Activated naive CD4-positive, alpha-beta T cell treated with anti-CD3 and anti-CD28 coated beads, Interleukin-2, amount 10 ng/mL, durations not matched to agents 7 days and 5 days (primary cell): ENCODE results near the gene GATA2.
A peak's percentile ranks its signal among the peaks of the same experiment; 100 is the strongest.

Experiments
- CTCF ChIA-PET: fragments of 350-600 bp; sonication (Branson Sonifier 250); formaldehyde crosslinking; loops from one replicate; lab custom pipeline; 2021; ENCODE audit warnings: antibody characterized with exemption; lab: Charles Lee
- DNase-seq: peaks from one replicate; pipeline ENCODE4 v3.0.0-alpha.2; 2020
- H3K27ac Mint-ChIP-seq: one replicate; pipeline ENCODE4 v1.8.0; 2021; ENCODE audit warnings: mild to moderate bottlenecking, moderate library complexity, mixed read lengths
- H3K27me3 Mint-ChIP-seq: one replicate; pipeline ENCODE4 v1.8.0; 2021; ENCODE audit warnings: mild to moderate bottlenecking, mixed read lengths
- H3K36me3 Mint-ChIP-seq: one replicate; pipeline ENCODE4 v1.8.0; 2021; ENCODE audit warnings: mixed read lengths
- H3K4me1 Mint-ChIP-seq: one replicate; pipeline ENCODE4 v1.8.0; 2021; ENCODE audit warnings: mixed read lengths
- H3K4me3 Mint-ChIP-seq: one replicate; pipeline ENCODE4 v1.8.0; 2021; ENCODE audit warnings: mild to moderate bottlenecking, moderate library complexity, mixed read lengths
- H3K9me3 Mint-ChIP-seq: one replicate; pipeline ENCODE4 v1.8.0; 2021; ENCODE audit warnings: mixed read lengths

Gene GATA2

DNA sequence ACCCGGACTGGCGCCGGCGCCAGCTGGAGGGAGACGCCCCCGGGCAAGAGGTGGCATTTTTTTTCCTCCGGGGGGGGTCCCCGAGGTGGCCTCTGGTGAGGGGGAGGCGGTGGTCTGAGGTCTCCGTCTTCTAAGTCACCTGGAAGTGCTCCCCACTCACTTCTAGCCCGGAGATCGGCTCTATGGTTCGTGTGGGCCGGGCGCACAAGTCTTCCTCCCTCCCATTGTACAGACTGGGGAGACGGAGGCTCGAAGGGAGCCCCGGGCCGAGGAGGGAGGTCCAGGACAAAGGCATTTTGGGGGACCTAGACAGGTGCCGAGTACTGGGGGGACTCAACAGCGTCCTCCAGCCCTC, 4.4 kb downstream of the GATA2 start:
- Mint-ChIP-seq H3K4me1 (peaks cover 25% of the 10 kb centered on the region), H3K4me3 (peak overlapping the region; percentile 43), H3K36me3 (no peaks in the 10 kb centered on the region), H3K27ac (no peak overlapping the region), H3K27me3 (peaks cover 100% of the 10 kb centered on the region), H3K9me3 (no peaks in the 10 kb centered on the region)
- DNase-seq: no peak
- CTCF ChIA-PET: no interaction called here

DNA sequence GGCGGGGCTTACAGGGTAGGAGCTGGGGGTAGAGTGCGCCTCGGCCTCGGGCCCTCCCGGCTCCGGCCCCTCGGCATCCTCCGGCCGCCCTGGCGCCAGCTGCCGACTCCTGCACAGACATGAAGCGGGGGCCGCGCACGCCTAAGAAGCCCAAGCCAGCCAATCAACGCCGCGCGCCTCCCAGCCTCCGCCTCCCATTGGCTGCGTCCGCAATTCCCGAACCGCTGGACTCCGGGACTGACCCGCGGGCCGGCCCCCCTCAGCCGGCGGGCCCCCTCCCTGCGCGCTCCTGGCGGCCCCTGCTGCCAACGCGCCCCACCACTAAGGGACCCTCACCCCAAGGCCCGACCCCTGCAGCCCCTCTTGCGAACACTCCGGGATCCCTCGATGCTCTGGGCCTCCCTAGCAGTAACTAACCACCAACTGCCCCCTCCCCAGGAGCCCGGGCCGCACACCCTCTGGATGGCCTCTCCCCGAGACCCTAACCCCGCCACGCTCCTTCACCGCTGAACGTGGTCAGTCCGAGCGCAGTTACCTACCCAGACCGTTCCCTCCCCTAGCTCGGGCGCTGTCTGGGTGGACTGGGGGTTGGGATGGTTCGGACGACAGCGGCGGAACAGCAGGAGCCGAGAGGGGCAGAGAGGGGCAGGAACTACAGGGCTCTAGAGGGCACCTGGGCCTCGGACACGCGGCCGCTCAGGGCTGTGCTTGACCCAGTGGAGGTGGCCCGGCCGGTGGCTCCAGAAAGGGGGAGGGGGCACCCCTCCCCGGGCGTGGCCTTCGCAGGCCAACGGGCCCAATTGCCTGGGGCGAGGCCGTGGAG, 5.0 kb downstream of the GATA2 start:
- peak; percentile 42 for DNase-seq
- Mint-ChIP-seq H3K9me3 (no peaks in the 10 kb centered on the region), H3K4me1 (peaks cover 28% of the 10 kb centered on the region), H3K27ac (no peak overlapping the region), H3K4me3 (no peak overlapping the region), H3K27me3 (peaks cover 100% of the 10 kb centered on the region), H3K36me3 (no peaks in the 10 kb centered on the region)
- CTCF ChIA-PET: interaction anchor here (0.7 kb wide), 1 partner anchor 38 kb away, joined by 3 read pairs; no protein-coding TSS in a partner anchor

GRCh38 chr3:128487538-128487812, 5.5 kb downstream of the GATA2 start:
- CTCF ChIA-PET: interaction anchor here (0.7 kb wide), 1 partner anchor 38 kb away, joined by 3 read pairs; no protein-coding TSS in a partner anchor
- DNase-seq: no peak
- Mint-ChIP-seq H3K27me3 (peaks cover 100% of the 10 kb centered on the region), H3K9me3 (no peaks in the 10 kb centered on the region), H3K4me1 (peaks cover 30% of the 10 kb centered on the region), H3K4me3 (peak overlapping the region; percentile 63), H3K36me3 (no peaks in the 10 kb centered on the region), H3K27ac (no peak overlapping the region)

DNA sequence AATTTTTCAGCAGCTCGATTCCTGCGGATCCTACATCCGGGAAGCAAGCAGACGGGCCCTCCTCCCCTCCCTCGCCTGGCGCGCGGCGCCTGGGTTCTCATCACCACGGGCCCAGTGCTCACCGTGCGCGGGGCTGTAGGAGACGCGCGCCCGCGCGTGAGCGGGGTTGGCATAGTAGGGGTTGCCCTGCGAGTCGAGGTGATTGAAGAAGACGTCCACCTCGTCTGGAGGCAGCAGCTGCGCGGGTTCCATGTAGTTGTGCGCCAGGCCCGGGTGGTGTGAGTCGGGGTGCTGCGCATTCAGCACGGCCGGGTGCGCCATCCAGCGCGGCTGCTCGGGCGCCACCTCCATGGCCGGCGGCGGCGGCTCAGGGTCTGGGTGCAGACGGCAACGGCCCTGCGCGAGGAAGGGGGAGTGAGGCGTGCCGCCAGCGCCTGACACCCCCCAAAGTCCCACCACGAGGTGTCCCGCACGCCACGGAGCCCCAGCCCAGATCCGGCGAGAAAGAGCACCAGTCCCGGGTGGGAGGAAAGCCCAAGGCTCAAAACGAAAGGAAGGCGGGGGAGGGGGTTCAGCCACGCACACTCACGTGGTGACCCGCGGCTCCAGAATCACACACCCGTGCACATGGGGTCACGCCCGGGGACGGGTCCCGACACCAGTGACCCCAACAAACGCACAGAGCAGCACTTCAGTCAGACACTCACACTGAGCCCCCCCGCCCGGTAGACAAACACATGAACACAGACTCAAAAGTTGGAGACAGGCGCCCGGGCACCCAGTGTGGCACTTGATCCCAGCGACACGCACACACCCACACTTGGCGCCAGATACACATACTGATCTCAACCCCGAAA, 6.1 kb downstream of the GATA2 start:
- peak; percentile 47 for DNase-seq
- Mint-ChIP-seq H3K4me1 (peaks cover 28% of the 10 kb centered on the region), H3K27ac (no peak overlapping the region), H3K36me3 (no peaks in the 10 kb centered on the region), H3K27me3 (peaks cover 100% of the 10 kb centered on the region), H3K4me3 (peak overlapping the region; percentile 63), H3K9me3 (no peaks in the 10 kb centered on the region)
- CTCF ChIA-PET: interaction anchor here (1.4 kb wide), 1 partner anchor 61 kb away, joined by 4 read pairs; no protein-coding TSS in a partner anchor

GRCh38 chr3:128486205-128486628, 6.8 kb downstream of the GATA2 start:
- DNase-seq: no peak
- no peaks in the 10 kb centered on the region for H3K9me3 Mint-ChIP-seq
- CTCF ChIA-PET: interaction anchor here (1.4 kb wide), 1 partner anchor 60 kb away, joined by 4 read pairs; no protein-coding TSS in a partner anchor
- no peaks in the 10 kb centered on the region for H3K36me3 Mint-ChIP-seq
- peak overlapping the region; percentile 63 for H3K4me3 Mint-ChIP-seq
- peaks cover 26% of the 10 kb centered on the region for H3K4me1 Mint-ChIP-seq
- H3K27me3 Mint-ChIP-seq: peaks cover 100% of the 10 kb centered on the region
- no peak overlapping the region for H3K27ac Mint-ChIP-seq

DNA sequence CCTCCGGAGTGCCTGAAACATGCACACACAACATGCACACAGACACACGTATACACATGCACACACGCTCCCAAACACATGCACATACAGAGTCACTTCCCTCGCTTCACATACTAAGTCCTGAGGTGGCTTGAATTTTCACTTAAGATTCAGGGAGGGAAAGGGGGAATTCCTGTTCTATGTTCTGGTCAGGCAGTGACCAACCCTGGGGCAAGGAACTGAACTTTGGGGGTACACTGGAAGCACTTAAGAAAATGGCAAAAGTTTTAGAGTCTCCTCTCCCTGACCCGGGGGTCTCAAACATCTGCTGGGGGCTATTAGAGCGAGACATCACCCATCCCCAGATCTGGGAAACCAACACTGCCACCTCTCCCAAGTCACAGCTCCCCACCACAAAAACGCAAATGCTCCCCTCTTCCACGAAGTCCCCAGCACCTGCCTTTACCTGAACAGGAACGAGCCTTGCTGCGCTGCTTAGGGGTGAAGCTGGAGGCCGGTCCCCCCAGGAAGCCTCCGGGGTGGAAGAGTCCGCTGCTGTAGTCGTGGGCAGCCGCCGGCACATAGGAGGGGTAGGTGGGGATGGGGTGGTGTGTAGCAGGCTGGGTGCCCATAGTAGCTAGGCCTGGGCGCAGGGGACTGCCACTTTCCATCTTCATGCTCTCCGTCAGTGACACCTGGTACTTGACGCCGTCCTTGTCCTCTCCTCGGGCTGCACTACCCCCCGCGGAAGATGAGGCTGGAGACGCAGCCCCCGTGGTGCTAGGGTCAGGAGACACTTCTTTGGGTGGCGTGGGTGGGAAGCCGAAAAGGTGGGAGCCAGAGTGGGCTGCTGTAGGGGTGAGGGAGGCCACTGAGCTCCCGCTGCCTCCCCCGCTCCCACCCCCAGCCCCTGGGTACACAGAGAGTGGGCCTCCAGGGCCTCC, 7.5 kb downstream of the GATA2 start:
- CTCF ChIA-PET: interaction anchor here (1.4 kb wide), 1 partner anchor 60 kb away, joined by 4 read pairs; no protein-coding TSS in a partner anchor
- peaks cover 100% of the 10 kb centered on the region for H3K27me3 Mint-ChIP-seq
- no peaks in the 10 kb centered on the region for H3K36me3 Mint-ChIP-seq
- no peak overlapping the region for H3K27ac Mint-ChIP-seq
- no peak for DNase-seq
- peaks cover 26% of the 10 kb centered on the region for H3K4me1 Mint-ChIP-seq
- H3K4me3 Mint-ChIP-seq: no peak overlapping the region
- no peaks in the 10 kb centered on the region for H3K9me3 Mint-ChIP-seq

DNA sequence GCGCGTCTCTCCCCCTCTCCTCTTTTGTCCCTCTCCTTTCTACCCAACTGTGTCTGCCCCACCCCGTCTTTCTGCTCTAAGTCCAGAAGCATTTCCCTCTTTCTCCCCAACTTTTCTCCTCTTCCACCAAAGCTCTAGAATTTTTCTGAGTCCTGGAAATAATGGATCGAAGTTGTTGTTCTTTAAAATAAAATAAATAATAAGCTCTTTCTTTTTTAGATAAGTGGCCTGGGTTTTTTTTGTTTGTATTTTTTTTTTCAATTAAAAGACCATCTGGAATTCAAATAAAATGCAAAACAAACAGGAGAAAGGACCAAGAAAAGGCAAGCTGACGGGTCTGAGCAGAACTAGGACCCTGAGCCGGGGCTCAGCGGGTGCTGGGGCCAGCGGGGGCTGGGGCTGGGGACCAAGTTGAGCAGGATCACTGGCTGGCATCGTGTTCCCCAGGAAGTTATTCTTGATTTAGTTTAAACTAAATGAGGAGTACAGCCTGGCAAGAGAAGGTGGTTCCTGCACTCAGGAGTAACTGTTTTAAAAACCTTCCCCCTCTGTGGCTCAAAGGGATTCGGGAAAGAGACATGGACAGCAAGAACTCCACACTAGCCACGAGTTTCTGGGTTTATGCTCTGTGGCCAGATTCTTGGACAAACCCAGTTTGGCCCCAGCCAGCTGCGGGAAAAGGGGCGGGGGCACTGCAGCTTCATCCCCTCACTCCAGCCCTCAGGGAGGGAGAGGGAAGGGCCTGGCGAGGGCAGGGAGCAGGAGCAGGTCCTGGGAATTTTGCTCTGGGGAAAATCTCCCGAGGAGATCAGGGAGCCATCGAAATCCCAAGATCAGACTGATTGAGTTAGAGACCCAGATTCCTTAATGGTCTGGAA, 8.4 kb downstream of the GATA2 start:
- DNase-seq: no peak
- Mint-ChIP-seq H3K27me3 (peaks cover 100% of the 10 kb centered on the region), H3K4me3 (no peak overlapping the region), H3K36me3 (no peaks in the 10 kb centered on the region), H3K27ac (no peak overlapping the region), H3K9me3 (no peaks in the 10 kb centered on the region), H3K4me1 (peaks cover 24% of the 10 kb centered on the region)
- CTCF ChIA-PET: interaction anchor here (0.9 to 2.2 kb wide), 3 partner anchors 12 to 125 kb away, joined by 3 to 15 read pairs (median 7); no protein-coding TSS in a partner anchor

DNA sequence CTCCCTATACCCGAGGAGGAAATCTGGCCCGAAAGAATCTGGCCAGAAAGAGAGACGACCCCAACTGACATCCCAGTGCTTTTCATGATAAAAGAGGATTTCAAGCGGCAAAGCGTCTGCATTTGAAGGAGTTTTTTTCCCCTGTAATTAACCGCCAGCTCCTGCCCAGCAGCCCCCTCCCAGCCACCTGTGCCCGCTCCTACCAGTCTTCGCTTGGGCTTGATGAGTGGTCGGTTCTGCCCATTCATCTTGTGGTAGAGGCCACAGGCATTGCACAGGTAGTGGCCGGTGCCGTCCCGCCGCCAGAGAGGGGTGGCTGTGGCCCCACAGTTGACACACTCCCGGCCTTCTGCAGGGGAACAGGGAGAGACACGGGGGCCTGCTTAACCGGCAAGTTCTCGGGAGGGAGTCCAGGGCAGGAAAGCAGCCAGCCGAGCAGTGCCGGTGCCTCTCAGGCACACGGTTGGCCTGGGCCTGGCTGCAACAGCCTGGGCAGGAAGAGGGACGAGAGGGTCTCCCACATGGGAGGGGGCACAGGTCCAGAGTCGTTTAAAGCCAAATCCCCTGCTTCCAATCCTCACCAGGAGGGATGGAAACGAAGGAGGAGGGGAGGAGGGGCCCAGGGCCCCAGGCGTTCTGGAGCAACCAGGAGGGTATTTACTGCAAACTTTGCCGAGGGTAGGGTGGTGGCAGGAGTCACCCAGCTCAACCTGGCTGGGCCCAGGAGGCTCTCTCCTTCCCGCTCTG, 9.2 kb downstream of the GATA2 start:
- no peaks in the 10 kb centered on the region for H3K36me3 Mint-ChIP-seq
- H3K27ac Mint-ChIP-seq: no peak overlapping the region
- H3K4me1 Mint-ChIP-seq: peaks cover 22% of the 10 kb centered on the region
- CTCF ChIA-PET: interaction anchor here (0.9 to 2.2 kb wide), 3 partner anchors 13 to 125 kb away, joined by 3 to 15 read pairs (median 7); no protein-coding TSS in a partner anchor
- H3K9me3 Mint-ChIP-seq: no peaks in the 10 kb centered on the region
- peaks cover 98% of the 10 kb centered on the region for H3K27me3 Mint-ChIP-seq
- no peak overlapping the region for H3K4me3 Mint-ChIP-seq
- no peak for DNase-seq

DNA sequence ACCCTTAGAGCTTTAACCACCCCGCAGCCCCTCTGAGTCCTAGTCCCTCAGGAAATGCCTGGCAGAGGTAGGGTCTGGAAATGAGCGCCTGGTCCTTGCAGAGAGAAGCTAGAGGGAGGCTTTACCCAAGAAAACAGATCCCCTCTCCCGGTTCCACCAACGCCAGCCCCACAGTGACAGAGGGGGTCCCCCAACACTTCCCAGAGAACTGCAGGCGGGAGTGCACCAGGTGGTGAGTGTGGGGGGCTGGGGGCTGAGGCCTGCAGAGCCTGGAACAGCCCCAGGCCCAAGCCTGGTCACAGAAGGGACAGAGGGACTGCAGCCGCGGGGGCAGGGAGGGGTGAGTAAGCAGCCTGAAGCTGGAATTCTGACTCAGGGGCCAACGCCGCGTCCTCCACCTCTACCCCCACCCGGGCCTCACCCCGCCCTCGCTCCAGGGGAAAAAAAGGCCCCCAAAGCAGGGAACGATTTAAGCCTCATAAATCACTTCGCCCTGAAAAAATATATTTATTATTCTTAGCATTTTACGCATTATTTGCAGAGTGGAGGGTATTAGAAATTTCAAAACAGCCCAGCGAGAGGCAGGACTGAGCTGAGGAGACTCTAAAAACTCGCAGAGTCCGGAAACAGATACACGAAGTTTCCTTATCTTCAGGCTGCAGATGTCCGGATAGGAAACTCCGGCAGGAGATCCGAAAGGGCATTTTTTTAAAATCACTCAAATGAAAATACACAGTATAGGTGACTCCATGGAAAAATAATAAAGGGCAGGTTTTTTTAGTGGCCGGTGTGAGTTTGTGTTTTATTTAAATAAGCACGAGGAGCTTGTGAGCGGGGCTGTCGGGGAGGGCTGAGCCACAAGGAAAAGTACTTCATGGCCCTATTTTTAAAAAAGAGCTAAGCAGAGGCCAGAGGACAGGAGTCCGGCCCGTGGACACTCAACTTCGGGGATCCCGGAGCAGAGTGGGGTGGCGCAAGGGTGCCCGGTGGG, 10.0 kb downstream of the GATA2 start:
- CTCF ChIA-PET: interaction anchor here (1.1 to 2.2 kb wide), 4 partner anchors 35 to 403 kb away, joined by 3 to 15 read pairs (median 5); no protein-coding TSS in a partner anchor
- Mint-ChIP-seq H3K27ac (no peak overlapping the region), H3K4me3 (no peak overlapping the region), H3K9me3 (no peaks in the 10 kb centered on the region), H3K36me3 (no peaks in the 10 kb centered on the region), H3K4me1 (peaks cover 20% of the 10 kb centered on the region), H3K27me3 (peaks cover 93% of the 10 kb centered on the region)
- no peak for DNase-seq

- DNase-seq: no peak
- Mint-ChIP-seq H3K4me1 (peaks cover 16% of the 10 kb centered on the region), H3K4me3 (no peak overlapping the region), H3K9me3 (no peaks in the 10 kb centered on the region), H3K27me3 (peaks cover 93% of the 10 kb centered on the region), H3K36me3 (no peaks in the 10 kb centered on the region), H3K27ac (no peak overlapping the region)
- CTCF ChIA-PET: interaction anchor here (1.1 to 1.5 kb wide), 2 partner anchors 34 to 403 kb away, joined by 3 read pairs; no protein-coding TSS in a partner anchor
Observed at GRCh38 chr3:128482175-128482574, 10.8 kb downstream of the GATA2 start.

DNA sequence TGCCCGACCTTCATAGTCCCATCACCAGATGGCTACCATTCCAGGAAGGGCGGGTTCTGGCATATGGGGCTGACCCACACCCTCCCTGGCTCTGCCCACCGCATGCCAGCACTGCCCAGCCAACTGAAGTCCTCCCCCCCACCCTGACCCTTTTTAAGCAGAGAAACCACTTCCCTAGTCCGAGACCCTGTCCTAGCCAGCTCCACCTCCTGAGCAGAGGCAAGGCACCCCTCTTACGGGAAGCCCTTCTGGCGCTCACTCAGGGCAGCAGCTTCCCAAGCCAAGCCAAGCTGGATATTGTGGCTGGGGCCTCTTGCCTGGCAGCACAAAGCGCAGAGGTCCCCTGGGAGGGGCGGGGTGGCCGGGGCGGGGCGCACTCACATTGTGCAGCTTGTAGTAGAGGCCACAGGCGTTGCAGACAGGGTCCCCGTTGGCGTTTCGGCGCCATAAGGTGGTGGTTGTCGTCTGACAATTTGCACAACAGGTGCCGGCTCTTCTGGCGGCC, 11.5 kb downstream of the GATA2 start:
- CTCF ChIA-PET: interaction anchor here (1.1 to 1.5 kb wide), 2 partner anchors 34 to 402 kb away, joined by 3 read pairs; no protein-coding TSS in a partner anchor
- H3K27me3 Mint-ChIP-seq: peaks cover 92% of the 10 kb centered on the region
- H3K4me1 Mint-ChIP-seq: peaks cover 14% of the 10 kb centered on the region
- no peaks in the 10 kb centered on the region for H3K36me3 Mint-ChIP-seq
- H3K27ac Mint-ChIP-seq: no peak overlapping the region
- no peak overlapping the region for H3K4me3 Mint-ChIP-seq
- no peaks in the 10 kb centered on the region for H3K9me3 Mint-ChIP-seq
- no peak for DNase-seq
